AG10803 (cell line): Measurements from ENCODE around the gene C2orf49.

Experiments used
- DNase-seq: peaks from one replicate; pipeline ENCODE4 v3.0.0; 2010; ENCODE audit warnings: low read depth
- H3K4me3 ChIP-seq: 2 replicates; pipeline ENCODE4 v1.5.1; 2011; ENCODE audit warnings: mild to moderate bottlenecking, low read length, control low read depth
- CTCF ChIP-seq: conservative IDR thresholded peaks from 2 replicates; pipeline ENCODE4 v1.5.1; 2011; ENCODE audit warnings: mild to moderate bottlenecking, low read length, control low read depth, inconsistent platforms

Gene C2orf49

GRCh38 chr2:105371156-105371555, 33.8 kb downstream of the C2orf49 start:
- no peak for TF ChIP-seq CTCF
- no peak for DNase-seq
- H3K4me3 ChIP-seq, result no peak overlapping the region

- TF ChIP-seq CTCF, result no peak
- DNase-seq, result no peak
- no peak overlapping the region for H3K4me3 ChIP-seq
These were observed 34.5 kb downstream of the C2orf49 start for GRCh38 chr2:105371810-105372209.

GRCh38 chr2:105373344-105373781, 36.0 kb downstream of the C2orf49 start:
- DNase-seq, result peak; percentile 66
- no peak for TF ChIP-seq CTCF
- H3K4me3 ChIP-seq, result no peak overlapping the region

GRCh38 chr2:105373895-105374401, 36.6 kb downstream of the C2orf49 start:
- no peak for TF ChIP-seq CTCF
- no peak for DNase-seq
- H3K4me3 ChIP-seq, result no peak overlapping the region

- peak; percentile 64 for DNase-seq
- TF ChIP-seq CTCF, result no peak
- H3K4me3 ChIP-seq, result no peak overlapping the region
These were observed 37.7 kb downstream of the C2orf49 start for GRCh38 chr2:105375001-105375561.

- no peak overlapping the region for H3K4me3 ChIP-seq
- no peak for DNase-seq
- TF ChIP-seq CTCF, result no peak
These were observed 38.7 kb downstream of the C2orf49 start for GRCh38 chr2:105376010-105376409.

- no peak overlapping the region for H3K4me3 ChIP-seq
- DNase-seq, result peak; percentile 64
- TF ChIP-seq CTCF, result no peak
These were observed 39.5 kb downstream of the C2orf49 start for GRCh38 chr2:105376789-105377240.
